Activated gamma-delta T cell treated with anti-CD3 and anti-CD28 coated beads, Interleukin-2, amount 50 U/mL, for 16 hours (primary cell): ENCODE results near the gene MGLL.

Experiments
- DNase-seq: peaks from one replicate; pipeline ENCODE4 v3.0.0-alpha.2; 2020; ENCODE audit warnings: low read depth

Gene MGLL

GRCh38 chr3:127722091-127722784 lies 100.1 kb downstream of the MGLL start:
- DNase-seq, result no peak

GRCh38 chr3:127720985-127721935 lies 101.1 kb downstream of the MGLL start:
- no peak for DNase-seq

GRCh38 chr3:127720161-127720823 lies 102.0 kb downstream of the MGLL start:
- DNase-seq, result no peak

GRCh38 chr3:127719369-127719768 lies 102.9 kb downstream of the MGLL start:
- no peak for DNase-seq

- no peak for DNase-seq
Observed at GRCh38 chr3:127718916-127719290, 103.4 kb downstream of the MGLL start.

GRCh38 chr3:127718245-127718915 lies 103.9 kb downstream of the MGLL start:
- DNase-seq, result no peak

GRCh38 chr3:127717357-127718244 lies 104.7 kb downstream of the MGLL start:
- no peak for DNase-seq

GRCh38 chr3:127716384-127716783 lies 105.9 kb downstream of the MGLL start:
- DNase-seq, result no peak

- DNase-seq, result no peak
Observed at GRCh38 chr3:127715532-127715931, 106.8 kb downstream of the MGLL start.

GRCh38 chr3:127714866-127715265 lies 107.4 kb downstream of the MGLL start:
- no peak for DNase-seq

- DNase-seq, result no peak
Observed at GRCh38 chr3:127714125-127714571, 108.2 kb downstream of the MGLL start.

- DNase-seq, result no peak
Observed at GRCh38 chr3:127712881-127713771, 109.2 kb downstream of the MGLL start.

- no peak for DNase-seq
Observed at GRCh38 chr3:127712461-127712860, 109.9 kb downstream of the MGLL start.

GRCh38 chr3:127711896-127712295 lies 110.4 kb downstream of the MGLL start:
- no peak for DNase-seq

GRCh38 chr3:127711021-127711695 lies 111.2 kb downstream of the MGLL start:
- DNase-seq, result no peak

- DNase-seq, result no peak
Observed at GRCh38 chr3:127710155-127710941, 112.0 kb downstream of the MGLL start.

GRCh38 chr3:127709320-127710060 lies 112.8 kb downstream of the MGLL start:
- DNase-seq, result no peak

- DNase-seq, result no peak
Observed at GRCh38 chr3:127708837-127709236, 113.5 kb downstream of the MGLL start.
